Kidney (tissue), 14 donors: ENCODE data around the gene TRIP6. TPM values are rescaled to one million over a fixed set of nuclear protein-coding genes. Genes with fewer than 3 reads are reported as not detected.

Experiments used
- DNase-seq, 5 donors: peaks; one replicate each; pipeline ENCODE4 v3.0.0-alpha.2; 2013 to 2020
- FAIRE-seq: peaks from 2 replicates; lab custom pipeline; 2012; peaks lifted over from hg19 to GRCh38; lab: Jason Lieb, UNC
- H3K27ac ChIP-seq, 2 donors: one replicate each; pipeline ENCODE4 v1.7.0; 2013; ENCODE audit warnings: low read depth in 2 of 2, low read length in 2 of 2, inconsistent platforms in 1 of 2
- H3K27me3 ChIP-seq: one replicate; pipeline ENCODE4 v1.7.1; 2013; ENCODE audit warnings: low read length, inconsistent platforms; ENCODE audit not compliant: control insufficient read depth, insufficient read depth
- H3K36me3 ChIP-seq, 3 donors: one replicate each; pipeline versions ENCODE4 v1.7.0 to v1.7.1; 2013; ENCODE audit warnings: low read length in 3 of 3, control low read depth in 1 of 3, inconsistent platforms in 1 of 3; ENCODE audit not compliant: insufficient read depth in 3 of 3, control insufficient read depth in 2 of 3
- H3K4me1 ChIP-seq, 3 donors: one replicate each; pipeline versions ENCODE4 v1.7.0 to v1.7.1; 2013; ENCODE audit warnings: low read length in 3 of 3, inconsistent platforms in 1 of 3, low read depth in 1 of 3; ENCODE audit not compliant: control insufficient read depth in 2 of 3, insufficient read depth in 2 of 3
- H3K4me3 ChIP-seq, 3 donors: one replicate each; pipeline versions ENCODE4 v1.7.0 to v1.8.1; 2013; ENCODE audit warnings: low read length in 3 of 3, control low read depth in 1 of 3, inconsistent platforms in 1 of 3
- H3K9ac ChIP-seq, 3 donors: one replicate each; pipeline versions ENCODE4 v1.7.0 to v1.7.1; 2013; ENCODE audit warnings: low read length in 3 of 3, control low read depth in 1 of 3, inconsistent platforms in 1 of 3
- H3K9me3 ChIP-seq, 3 donors: one replicate each; pipeline versions ENCODE4 v1.7.0 to v1.7.1; 2013; ENCODE audit warnings: low read length in 3 of 3, control low read depth in 1 of 3, inconsistent platforms in 1 of 3; ENCODE audit not compliant: control insufficient read depth in 2 of 3, insufficient read depth in 1 of 3
- intact Hi-C: fragments of 100-400 bp; cut with DNase I; formaldehyde crosslinking; loops from one replicate; pipeline ENCODE4 v1.11.1; 2022
- polyA plus RNA-seq: library from polyadenylated mRNA; stranded (reverse); fragments of 350-450 nt; fragmentation: Illumina TruSeq; extraction: RNeasy Lipid Tissue Mini Kit (QIAGEN cat#74804); gene quantifications from one replicate; pipeline ENCODE4 v1.2.3, GENCODE V29; 2014; ENCODE audit warnings: low read depth, low replicate concordance; ENCODE audit not compliant: insufficient read depth
- total RNA-seq: library from RNA; stranded (reverse); fragmentation: NEBNext Ultra II Directional; extraction: Animal tissue kit (Norgen Biotek cat#: 25700); gene quantifications from one replicate; pipeline ENCODE4 v1.2.1, GENCODE V29; 2021
- TF ChIP-seq, protein P1 (sequence below): IDR thresholded peaks from 3 replicates; pipeline ENCODE4 v1.5.1; 2012; ENCODE audit warnings: mild to moderate bottlenecking, moderate library complexity, borderline replicate concordance; ENCODE audit not compliant: insufficient read depth; ENCODE audit errors: extremely low read depth
- donor health status: control.
- donor health status: control.
- donor health status: control.
- donor health status: control.
- donor health status: control.
- donor health status: DM: yes; HTN: yes; CAD: no.
- donor health status: Normal renal cell carcinoma (clear cell type).

TRIP6 gene
- total and polyA plus RNA-seq, 2 donors from 2014 or later = 74.4 to 92.6 TPM

DNA sequence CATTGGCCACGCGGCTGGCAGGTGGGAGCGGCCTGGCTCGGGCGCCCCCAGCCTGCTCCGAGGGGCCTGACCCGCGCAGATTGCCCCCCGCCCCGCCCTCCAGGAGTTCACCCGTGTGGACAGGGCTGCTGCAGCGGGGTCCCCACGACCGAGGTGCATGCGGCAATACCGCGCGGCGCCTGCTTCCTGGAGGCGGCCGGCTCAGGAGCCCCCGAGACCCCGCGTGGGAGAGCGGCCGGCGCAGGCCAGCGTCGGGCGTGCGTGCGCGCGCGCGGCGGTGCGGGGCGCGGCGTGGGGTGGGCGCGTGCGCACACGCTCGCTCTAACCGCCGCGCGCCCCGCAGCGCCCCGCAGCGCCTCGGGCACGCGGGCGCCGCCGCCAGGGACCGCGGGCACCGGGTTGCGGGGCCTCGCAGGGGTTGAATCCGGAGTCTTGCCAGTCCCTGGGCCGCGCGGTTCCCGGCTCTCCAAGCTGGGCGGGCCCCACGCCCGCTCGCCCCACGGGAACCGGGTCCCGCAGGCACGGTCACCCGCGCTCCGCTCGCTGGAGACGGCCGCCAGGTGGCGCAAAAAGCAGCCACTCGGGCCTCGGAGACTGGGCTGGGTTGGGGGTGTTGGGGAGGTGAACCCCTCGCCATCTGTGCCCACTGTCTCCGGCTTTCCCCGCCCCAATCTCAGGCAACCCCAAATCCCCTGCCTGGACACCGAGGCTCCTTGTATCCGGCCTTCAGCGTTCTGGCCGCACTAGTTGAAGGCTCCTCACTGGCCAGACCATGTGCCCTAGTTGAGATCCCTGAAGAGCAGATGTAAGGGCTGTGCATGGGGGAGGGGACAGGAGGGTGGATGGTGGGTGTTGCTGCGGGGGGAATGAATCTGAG lies 29.8 kb downstream of the TRIP6 start:
- Histone ChIP-seq H3K9me3 (no peaks in the 10 kb centered on the region), H3K27ac (no peak overlapping the region), H3K4me3 (peak overlapping the region in 1 of 3 donors; percentile 47), H3K4me1 (peaks cover 0 to 6% (median 0%) of the 10 kb centered on the region in 3 donors), H3K36me3 (no peaks in the 10 kb centered on the region), H3K27me3 (peaks cover 5% of the 10 kb centered on the region), H3K9ac (no peak overlapping the region)
- TF ChIP-seq, protein P1, sequence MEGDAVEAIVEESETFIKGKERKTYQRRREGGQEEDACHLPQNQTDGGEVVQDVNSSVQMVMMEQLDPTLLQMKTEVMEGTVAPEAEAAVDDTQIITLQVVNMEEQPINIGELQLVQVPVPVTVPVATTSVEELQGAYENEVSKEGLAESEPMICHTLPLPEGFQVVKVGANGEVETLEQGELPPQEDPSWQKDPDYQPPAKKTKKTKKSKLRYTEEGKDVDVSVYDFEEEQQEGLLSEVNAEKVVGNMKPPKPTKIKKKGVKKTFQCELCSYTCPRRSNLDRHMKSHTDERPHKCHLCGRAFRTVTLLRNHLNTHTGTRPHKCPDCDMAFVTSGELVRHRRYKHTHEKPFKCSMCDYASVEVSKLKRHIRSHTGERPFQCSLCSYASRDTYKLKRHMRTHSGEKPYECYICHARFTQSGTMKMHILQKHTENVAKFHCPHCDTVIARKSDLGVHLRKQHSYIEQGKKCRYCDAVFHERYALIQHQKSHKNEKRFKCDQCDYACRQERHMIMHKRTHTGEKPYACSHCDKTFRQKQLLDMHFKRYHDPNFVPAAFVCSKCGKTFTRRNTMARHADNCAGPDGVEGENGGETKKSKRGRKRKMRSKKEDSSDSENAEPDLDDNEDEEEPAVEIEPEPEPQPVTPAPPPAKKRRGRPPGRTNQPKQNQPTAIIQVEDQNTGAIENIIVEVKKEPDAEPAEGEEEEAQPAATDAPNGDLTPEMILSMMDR = peak; percentile 66
- DNase-seq (peak; percentile 43 to 87 (median 69)), FAIRE-seq (no peak)
- intact Hi-C loops = loop anchor here (5.0 kb wide), 1 partner anchor 155 kb away; no protein-coding TSS in a partner anchor

DNA sequence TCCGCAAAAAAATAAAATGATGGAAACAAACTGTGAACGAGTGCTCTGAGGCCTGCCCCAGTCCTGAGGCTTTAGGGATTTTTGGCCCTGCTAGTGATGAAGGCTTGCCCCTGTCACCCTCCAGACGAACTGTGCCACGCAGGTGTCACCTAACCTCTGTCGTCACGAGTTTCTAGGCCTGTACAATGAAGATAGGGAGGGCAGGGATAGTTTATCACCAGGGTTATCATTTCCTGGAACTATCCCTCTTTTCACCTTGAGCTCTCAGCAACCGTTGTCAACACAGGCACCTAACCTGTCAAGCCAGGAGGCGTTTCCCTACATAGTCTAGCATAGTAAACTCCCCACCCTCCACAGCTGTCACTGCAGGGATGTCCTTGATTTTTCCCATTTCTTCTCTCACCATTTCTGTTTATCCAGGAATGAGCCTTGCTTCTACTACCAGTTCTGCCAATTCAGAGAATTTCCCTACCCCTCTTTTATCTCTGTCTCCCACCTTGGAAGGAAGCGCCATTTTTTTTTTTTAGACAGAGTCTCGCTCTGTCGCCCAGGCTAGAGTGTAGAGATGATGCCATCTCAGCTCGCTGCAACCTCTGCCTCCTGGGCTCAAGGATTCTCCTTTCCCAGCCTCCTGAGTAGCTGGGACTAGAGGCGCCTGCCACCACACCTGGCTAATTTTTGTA lies 30.7 kb downstream of the TRIP6 start:
- FAIRE-seq = no peak

DNA sequence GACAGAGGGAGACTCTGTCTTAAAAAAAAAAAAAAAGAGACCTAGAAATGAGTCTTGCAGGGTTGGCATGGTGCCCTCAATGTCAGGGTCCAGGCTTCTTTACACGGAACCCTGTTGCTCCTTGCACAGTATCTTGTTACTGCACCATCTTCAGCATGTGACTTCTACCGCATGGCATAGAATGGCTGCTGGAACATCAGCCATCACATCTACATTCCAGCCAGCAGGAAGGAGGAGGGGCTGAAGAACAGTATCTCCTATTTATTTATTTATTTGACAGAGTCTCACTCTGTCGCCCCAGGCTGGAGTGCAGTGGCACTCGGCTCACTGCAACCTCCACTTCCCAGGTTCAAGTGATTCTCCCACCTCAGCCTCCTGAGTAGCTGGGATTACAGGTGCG lies 32.2 kb downstream of the TRIP6 start:
- H3K27ac ChIP-seq = no peak overlapping the region
- no peak overlapping the region for H3K9ac ChIP-seq
- no peaks in the 10 kb centered on the region for H3K36me3 ChIP-seq
- FAIRE-seq = no peak
- no peak overlapping the region for H3K4me3 ChIP-seq
- no peak for DNase-seq
- no peaks in the 10 kb centered on the region for H3K9me3 ChIP-seq
- TF ChIP-seq, protein P1 = no peak
- H3K4me1 ChIP-seq = peaks cover 0 to 6% (median 0%) of the 10 kb centered on the region in 3 donors
- H3K27me3 ChIP-seq = peaks cover 5% of the 10 kb centered on the region
- intact Hi-C loops = loop anchor here (5.0 kb wide), 1 partner anchor 153 kb away; no protein-coding TSS in a partner anchor

More for the DNA sequence above, 30.7 kb downstream of the TRIP6 start:
- TF ChIP-seq, protein P1 = no peak
- Histone ChIP-seq H3K9me3 (no peaks in the 10 kb centered on the region), H3K27me3 (peaks cover 5% of the 10 kb centered on the region), H3K4me3 (no peak overlapping the region), H3K9ac (no peak overlapping the region), H3K36me3 (no peaks in the 10 kb centered on the region), H3K27ac (no peak overlapping the region), H3K4me1 (peaks cover 0 to 6% (median 0%) of the 10 kb centered on the region in 3 donors)
- no peak for DNase-seq
- intact Hi-C loops = loop anchor here (5.0 kb wide), 1 partner anchor 154 kb away; no protein-coding TSS in a partner anchor
